ENCODE measurements around the gene TAOK3.

- no peak for TF ChIP-seq POLR2AphosphoS5 (IDR thresholded peaks at IDR 0.05; ENCODE audit: borderline replicate concordance, low read depth, low read length)
- TF ChIP-seq FOXP2 (optimal IDR thresholded peaks at IDR 0.05; ENCODE audit: control extremely low read depth, extremely low read length, insufficient read depth): no peak
These were observed 5.3 kb upstream of the TAOK3 start for GRCh38 chr12:118377884-118378470.
